HEK293T (cell line): ENCODE measurements around the gene PTPRE.

Experiments
- CTCF ChIA-PET: fragments of 350-600 bp; formaldehyde crosslinking; extraction: SDS; loops from one replicate; lab custom pipeline; 2021; ENCODE audit warnings: antibody characterized with exemption, inconsistent platforms; lab: Yijun Ruan, JAX
- POLR2A ChIA-PET: fragments of 350-600 bp; formaldehyde crosslinking; extraction: SDS; loops from one replicate; lab custom pipeline; 2020; ENCODE audit warnings: antibody characterized with exemption, inconsistent platforms; lab: Yijun Ruan, JAX
- DNase-seq: peaks from one replicate; pipeline ENCODE4 v3.0.0; 2012; ENCODE audit warnings: mixed read lengths; ENCODE audit errors: extremely low spot score
- ARNT ChIP-seq: fragments of 450-650 bp; IDR thresholded peaks from 2 replicates; pipeline ENCODE4 v1.6.1; 2017; ENCODE audit warnings: mild to moderate bottlenecking
- BHLHE40 ChIP-seq: fragments of 450-650 bp; IDR thresholded peaks from 2 replicates; pipeline ENCODE4 v1.6.1; 2016; ENCODE audit warnings: mild to moderate bottlenecking, moderate library complexity, borderline replicate concordance
- CTBP1 ChIP-seq: fragments of 450-650 bp; IDR thresholded peaks from 2 replicates; pipeline ENCODE4 v1.6.1; 2016; ENCODE audit warnings: borderline replicate concordance
- ELF4 ChIP-seq: fragments of 450-650 bp; IDR thresholded peaks from 2 replicates; pipeline ENCODE4 v1.6.1; 2017; ENCODE audit warnings: antibody characterized with exemption
- FOXA1 ChIP-seq: fragments of 450-650 bp; IDR thresholded peaks from 2 replicates; pipeline ENCODE4 v1.6.1; 2016; ENCODE audit warnings: mild to moderate bottlenecking
- FOXK2 ChIP-seq: fragments of 450-650 bp; IDR thresholded peaks from 2 replicates; pipeline ENCODE4 v1.6.1; 2016; ENCODE audit warnings: mild to moderate bottlenecking
- FOXM1 ChIP-seq: fragments of 450-650 bp; IDR thresholded peaks from 2 replicates; pipeline ENCODE4 v1.6.1; 2017; ENCODE audit warnings: mild to moderate bottlenecking, borderline replicate concordance
- HDGF ChIP-seq: fragments of 450-650 bp; IDR thresholded peaks from 2 replicates; pipeline ENCODE4 v1.6.1; 2017; ENCODE audit warnings: antibody characterized with exemption, borderline replicate concordance
- L3MBTL2 ChIP-seq: fragments of 450-650 bp; conservative IDR thresholded peaks from 2 replicates; pipeline ENCODE4 v1.6.1; 2016; ENCODE audit warnings: mild to moderate bottlenecking
- LEF1 ChIP-seq: fragments of 450-650 bp; IDR thresholded peaks from 2 replicates; pipeline ENCODE4 v1.6.1; 2017; ENCODE audit warnings: mild to moderate bottlenecking, borderline replicate concordance
- NFRKB ChIP-seq: fragments of 450-650 bp; IDR thresholded peaks from 2 replicates; pipeline ENCODE4 v1.6.1; 2016; ENCODE audit warnings: mild to moderate bottlenecking, moderate library complexity
- PKNOX1 ChIP-seq: fragments of 450-650 bp; IDR thresholded peaks from 2 replicates; pipeline ENCODE4 v1.6.1; 2016
- SP1 ChIP-seq: fragments of 450-650 bp; IDR thresholded peaks from 2 replicates; pipeline ENCODE4 v1.6.1; 2017
- SUZ12 ChIP-seq: fragments of 450-650 bp; IDR thresholded peaks from 2 replicates; pipeline ENCODE4 v1.6.1; 2016; ENCODE audit warnings: mild to moderate bottlenecking
- TARDBP ChIP-seq: fragments of 450-650 bp; IDR thresholded peaks from 2 replicates; pipeline ENCODE4 v1.6.1; 2016
- ZNF384 ChIP-seq: fragments of 450-650 bp; IDR thresholded peaks from 2 replicates; pipeline ENCODE4 v1.6.1; 2016

Gene PTPRE

GRCh38 chr10:127937915-127938463 lies 31.1 kb downstream of the PTPRE start:
- POLR2A ChIA-PET: no interaction called here
- no peak for DNase-seq
- TF ChIP-seq TARDBP: no peak
- CTCF ChIA-PET: no interaction called here

- ChIA-PET POLR2A (no interaction called here), CTCF (no interaction called here)
- no peak for TF ChIP-seq SUZ12
- no peak for TF ChIP-seq CTBP1
- no peak for TF ChIP-seq ZNF384
- no peak for TF ChIP-seq SP1
- TF ChIP-seq HDGF: no peak
- TF ChIP-seq FOXK2: no peak
- no peak for TF ChIP-seq FOXM1
- no peak for TF ChIP-seq FOXA1
- no peak for TF ChIP-seq BHLHE40
- no peak for TF ChIP-seq ARNT
- no peak for TF ChIP-seq TARDBP
- DNase-seq: no peak
These were observed 33.0 kb downstream of the PTPRE start for GRCh38 chr10:127939786-127940330.

GRCh38 chr10:127940866-127941640 lies 34.1 kb downstream of the PTPRE start:
- no peak for DNase-seq
- CTCF ChIA-PET: no interaction called here
- POLR2A ChIA-PET: no interaction called here
- TF ChIP-seq ELF4 (no peak), TARDBP (no peak), ZNF384 (no peak), HDGF (no peak), SP1 (no peak), LEF1 (no peak), BHLHE40 (no peak), CTBP1 (no peak), FOXK2 (no peak), NFRKB (no peak), ARNT (no peak), PKNOX1 (no peak), SUZ12 (no peak), L3MBTL2 (no peak)

- ChIA-PET POLR2A (no interaction called here), CTCF (no interaction called here)
- no peak for TF ChIP-seq FOXK2
- no peak for TF ChIP-seq LEF1
- no peak for TF ChIP-seq TARDBP
- TF ChIP-seq FOXM1: no peak
- DNase-seq: no peak
These were observed 35.9 kb downstream of the PTPRE start for GRCh38 chr10:127942811-127943210.

- TF ChIP-seq HDGF (no peak), FOXK2 (no peak), NFRKB (no peak), ARNT (no peak)
- no peak for DNase-seq
- ChIA-PET CTCF (no interaction called here), POLR2A (no interaction called here)
These were observed 36.5 kb downstream of the PTPRE start for GRCh38 chr10:127943336-127943910.

- no peak for DNase-seq
- ChIA-PET POLR2A (no interaction called here), CTCF (no interaction called here)
- TF ChIP-seq SUZ12 (no peak), HDGF (no peak), BHLHE40 (no peak), L3MBTL2 (no peak), ARNT (no peak), ZNF384 (no peak), FOXK2 (no peak), TARDBP (no peak), SP1 (no peak), PKNOX1 (no peak), NFRKB (no peak), FOXM1 (no peak)
These were observed 37.4 kb downstream of the PTPRE start for GRCh38 chr10:127944256-127944655.

- TF ChIP-seq TARDBP (no peak), ZNF384 (no peak), PKNOX1 (no peak), SUZ12 (no peak), BHLHE40 (no peak), SP1 (no peak), L3MBTL2 (no peak), ARNT (no peak), FOXK2 (no peak), HDGF (no peak), LEF1 (no peak), CTBP1 (no peak), FOXA1 (no peak), FOXM1 (no peak), ELF4 (no peak)
- DNase-seq: no peak
- ChIA-PET POLR2A (no interaction called here), CTCF (no interaction called here)
These were observed 38.4 kb downstream of the PTPRE start for GRCh38 chr10:127945341-127945758.
